ENCODE measurements around the gene KBTBD8.
A peak's percentile ranks its signal among the peaks of the same experiment; 100 is the strongest.

KBTBD8 gene

GRCh38 chr3:66998113-66998903 is at the start of gene KBTBD8:
TSS of gene KBTBD8 (plus strand) at chr3:66998307. CDS start at chr3:66998356, 49 bp downstream.
- peak; percentile 98 for DNase-seq (ENCODE audit: low spot score)

GRCh38 chr3:66948838-66949237 is 49.3 kb upstream of the KBTBD8 start:
- no peak for DNase-seq (ENCODE audit: low spot score)

GRCh38 chr3:66949898-66950297 is 48.2 kb upstream of the KBTBD8 start:
- no peak for DNase-seq (ENCODE audit: low spot score)

GRCh38 chr3:66952357-66952756 is 45.8 kb upstream of the KBTBD8 start:
- DNase-seq (ENCODE audit: low spot score), result no peak

- no peak for DNase-seq (ENCODE audit: low spot score)
Observed at GRCh38 chr3:66953934-66954445, 44.1 kb upstream of the KBTBD8 start.

- DNase-seq (ENCODE audit: low spot score), result no peak
Observed at GRCh38 chr3:66956742-66957141, 41.4 kb upstream of the KBTBD8 start.

GRCh38 chr3:66957367-66957766 is 40.7 kb upstream of the KBTBD8 start:
- DNase-seq (ENCODE audit: low spot score), result no peak

- DNase-seq (ENCODE audit: low spot score), result no peak
Observed at GRCh38 chr3:66958067-66958466, 40.0 kb upstream of the KBTBD8 start.

GRCh38 chr3:66962664-66963063 is 35.4 kb upstream of the KBTBD8 start:
- no peak for DNase-seq (ENCODE audit: low spot score)

- DNase-seq (ENCODE audit: low spot score), result no peak
Observed at GRCh38 chr3:66971245-66971644, 26.9 kb upstream of the KBTBD8 start.

- DNase-seq (ENCODE audit: low spot score), result peak; percentile 79
Observed at GRCh38 chr3:66971891-66972551, 26.1 kb upstream of the KBTBD8 start.

GRCh38 chr3:66980791-66981190 is 17.3 kb upstream of the KBTBD8 start:
- DNase-seq (ENCODE audit: low spot score), result no peak

GRCh38 chr3:66983101-66983500 is 15.0 kb upstream of the KBTBD8 start:
- no peak for DNase-seq (ENCODE audit: low spot score)

GRCh38 chr3:66985336-66985920 is 12.7 kb upstream of the KBTBD8 start:
- no peak for DNase-seq (ENCODE audit: low spot score)

- DNase-seq (ENCODE audit: low spot score), result no peak
Observed at GRCh38 chr3:66986406-66986805, 11.7 kb upstream of the KBTBD8 start.

- no peak for DNase-seq (ENCODE audit: low spot score)
Observed at GRCh38 chr3:66989241-66989640, 8.9 kb upstream of the KBTBD8 start.

GRCh38 chr3:66989860-66990696 is 8.0 kb upstream of the KBTBD8 start:
- DNase-seq (ENCODE audit: low spot score), result no peak

GRCh38 chr3:66991459-66991858 is 6.6 kb upstream of the KBTBD8 start:
- DNase-seq (ENCODE audit: low spot score), result peak; percentile 50

GRCh38 chr3:66993082-66993481 is 5.0 kb upstream of the KBTBD8 start:
- no peak for DNase-seq (ENCODE audit: low spot score)

GRCh38 chr3:66994588-66994987 is 3.5 kb upstream of the KBTBD8 start:
- DNase-seq (ENCODE audit: low spot score), result no peak

- DNase-seq (ENCODE audit: low spot score), result no peak
Observed at GRCh38 chr3:66996696-66997095, 1.4 kb upstream of the KBTBD8 start.

GRCh38 chr3:66997560-66998112 is 471 bp upstream of the KBTBD8 start:
- peak; percentile 92 for DNase-seq (ENCODE audit: low spot score)
